Esophagus squamous epithelium (tissue), 4 donors: ENCODE results near the gene GGACT.

Experiments
- CTCF ChIP-seq, 6 experiments: fragments of 450-650 bp in 4 of 6; fragments of 200-600 bp in 2 of 6; sonication (generic) in 2 of 6; IDR thresholded peaks; one replicate each; pipeline ENCODE4 v1.5.1; 2016 to 2019; ENCODE audit warnings: antibody characterized with exemption in 6 of 6, mild to moderate bottlenecking in 4 of 6, moderate library complexity in 4 of 6
- POLR2A ChIP-seq, 4 donors: fragments of 450-650 bp; IDR thresholded peaks; one replicate each; pipeline ENCODE4 v1.6.1; 2017; ENCODE audit warnings: antibody characterized with exemption in 4 of 4, mild to moderate bottlenecking in 4 of 4, moderate library complexity in 3 of 4

GRCh38 chr13:100495455-100495854 is 93.1 kb downstream of the GGACT start:
- TF ChIP-seq CTCF (IDR thresholded peaks at IDR 0.05) = no peak
- TF ChIP-seq POLR2A (IDR thresholded peaks at IDR 0.05) = no peak
